ENCODE data around the gene SWSAP1. TPM values are rescaled to one million over a fixed set of nuclear protein-coding genes. Genes with fewer than 3 reads are reported as not detected.

SWSAP1 gene
- total and polyA plus RNA-seq, 8 donors: 0.37 to 4.1 (median 3.2) TPM; not detected in 3

GRCh38 chr19:11373166-11373884 lies 1.1 kb upstream of the SWSAP1 start:
- intact Hi-C loops (cut with DNase I; ENCODE audit: low total_unique reads): no loop called here
- TF ChIP-seq EP300 (IDR thresholded peaks at IDR 0.05) (no peak), POLR2AphosphoS5 (IDR thresholded peaks at IDR 0.05) (no peak)
- Histone ChIP-seq H3K27me3 (no peaks in the 10 kb centered on the region), H3K9me3 (no peaks in the 10 kb centered on the region), H3K4me3 (peak overlapping the region in 1 of 4 donors; percentile 62), H3K4me1 (peaks cover 33 to 42% (median 40%) of the 10 kb centered on the region in 4 donors), H3K36me3 (peaks cover 0 to 28% (median 24%) of the 10 kb centered on the region in 4 donors), H3K27ac (peak overlapping the region in 1 of 5 donors; percentile 96)
- peak; percentile 44 to 88 for DNase-seq
- WGBS, 5 donors: 51 to 60% (median 53%) methylated on average over 10 of the region's 10 CpGs

- H3K4me1 ChIP-seq: peaks cover 34 to 48% (median 46%) of the 10 kb centered on the region in 4 donors
- peak in 1 of 2 donors; percentile 24 for DNase-seq
- H3K27me3 ChIP-seq: no peaks in the 10 kb centered on the region
- peak overlapping the region; percentile 40 to 67 (median 60) for H3K4me3 ChIP-seq
- H3K9me3 ChIP-seq: no peaks in the 10 kb centered on the region
- TF ChIP-seq EP300 (IDR thresholded peaks at IDR 0.05) (no peak), POLR2AphosphoS5 (IDR thresholded peaks at IDR 0.05) (no peak), CTCF (IDR thresholded peaks at IDR 0.05) (no peak), POLR2A (IDR thresholded peaks at IDR 0.05) (no peak)
- H3K27ac ChIP-seq: peak overlapping the region in 4 of 5 donors; percentile 96 to 99 (median 96)
- intact Hi-C loops (cut with DNase I; ENCODE audit: low total_unique reads): no loop called here
- H3K36me3 ChIP-seq: peaks cover 0 to 23% (median 20%) of the 10 kb centered on the region in 4 donors
- WGBS, 5 donors: 22 to 30% (median 26%) methylated on average over 11 of the region's 11 CpGs
Observed at GRCh38 chr19:11373885-11374432, 507 bp upstream of the SWSAP1 start.

- Histone ChIP-seq H3K36me3 (peaks cover 0 to 14% (median 8%) of the 10 kb centered on the region in 4 donors), H3K27me3 (no peaks in the 10 kb centered on the region), H3K4me3 (peak overlapping the region; percentile 40 to 67 (median 60)), H3K27ac (peak overlapping the region; percentile 92 to 99 (median 96)), H3K4me1 (peaks cover 34 to 60% (median 55%) of the 10 kb centered on the region in 4 donors), H3K9me3 (no peaks in the 10 kb centered on the region)
- TF ChIP-seq POLR2AphosphoS5 (IDR thresholded peaks at IDR 0.05) (peak; percentile 67 to 84 (median 79)), POLR2A (IDR thresholded peaks at IDR 0.05) (no peak)
- intact Hi-C loops (cut with DNase I; ENCODE audit: low total_unique reads): loop anchor here (5.0 kb wide), 1 partner anchor 57 kb away; no protein-coding TSS in a partner anchor
- DNase-seq: peak; percentile 59 to 86
- WGBS, 5 donors: 3 to 5% (median 5%) methylated on average over 23 to 27 of the region's 27 CpGs
Observed at GRCh38 chr19:11375143-11375948, 880 bp downstream of the SWSAP1 start.

GRCh38 chr19:11377237-11377636 lies 2.8 kb downstream of the SWSAP1 start:
- Histone ChIP-seq H3K4me3 (no peak overlapping the region), H3K27ac (peak overlapping the region; percentile 22 to 99 (median 48)), H3K4me1 (peaks cover 43 to 75% (median 69%) of the 10 kb centered on the region in 4 donors), H3K27me3 (peaks cover 0 to 5% (median 0%) of the 10 kb centered on the region in 3 donors), H3K36me3 (peaks cover 0 to 7% (median 0%) of the 10 kb centered on the region in 4 donors), H3K9me3 (no peaks in the 10 kb centered on the region)
- intact Hi-C loops (cut with DNase I; ENCODE audit: low total_unique reads): loop anchor here (5.0 kb wide), 1 partner anchor 55 kb away; no protein-coding TSS in a partner anchor
- no peak for TF ChIP-seq CTCF (IDR thresholded peaks at IDR 0.05)
- no peak for TF ChIP-seq POLR2A (IDR thresholded peaks at IDR 0.05)
- no peak for TF ChIP-seq POLR2AphosphoS5 (IDR thresholded peaks at IDR 0.05)
- TF ChIP-seq EP300 (IDR thresholded peaks at IDR 0.05): no peak
- DNase-seq: peak in 1 of 2 donors; percentile 41

GRCh38 chr19:11377756-11378155 lies 3.3 kb downstream of the SWSAP1 start:
- TF ChIP-seq EP300 (IDR thresholded peaks at IDR 0.05): no peak
- TF ChIP-seq POLR2A (IDR thresholded peaks at IDR 0.05): no peak
- TF ChIP-seq POLR2AphosphoS5 (IDR thresholded peaks at IDR 0.05): no peak
- TF ChIP-seq CTCF (IDR thresholded peaks at IDR 0.05): no peak
- Histone ChIP-seq H3K36me3 (peaks cover 0 to 7% (median 0%) of the 10 kb centered on the region in 4 donors), H3K4me3 (no peak overlapping the region), H3K27ac (peak overlapping the region in 4 of 5 donors; percentile 22 to 99 (median 54)), H3K4me1 (peaks cover 46 to 80% (median 74%) of the 10 kb centered on the region in 4 donors), H3K27me3 (peaks cover 0 to 11% (median 0%) of the 10 kb centered on the region in 3 donors), H3K9me3 (no peaks in the 10 kb centered on the region)
- intact Hi-C loops (cut with DNase I; ENCODE audit: low total_unique reads): loop anchor here (5.0 kb wide), 1 partner anchor 55 kb away; no protein-coding TSS in a partner anchor
- no peak for DNase-seq
- 90 to 98% (median 97%) methylated on average over 3 of the region's 3 CpGs for WGBS, 5 donors

Data from stomach (tissue), 9 donors.